Measurements from ENCODE around the gene AOPEP.
A peak's percentile ranks its signal among the peaks of the same experiment; 100 is the strongest.

AOPEP gene

DNA sequence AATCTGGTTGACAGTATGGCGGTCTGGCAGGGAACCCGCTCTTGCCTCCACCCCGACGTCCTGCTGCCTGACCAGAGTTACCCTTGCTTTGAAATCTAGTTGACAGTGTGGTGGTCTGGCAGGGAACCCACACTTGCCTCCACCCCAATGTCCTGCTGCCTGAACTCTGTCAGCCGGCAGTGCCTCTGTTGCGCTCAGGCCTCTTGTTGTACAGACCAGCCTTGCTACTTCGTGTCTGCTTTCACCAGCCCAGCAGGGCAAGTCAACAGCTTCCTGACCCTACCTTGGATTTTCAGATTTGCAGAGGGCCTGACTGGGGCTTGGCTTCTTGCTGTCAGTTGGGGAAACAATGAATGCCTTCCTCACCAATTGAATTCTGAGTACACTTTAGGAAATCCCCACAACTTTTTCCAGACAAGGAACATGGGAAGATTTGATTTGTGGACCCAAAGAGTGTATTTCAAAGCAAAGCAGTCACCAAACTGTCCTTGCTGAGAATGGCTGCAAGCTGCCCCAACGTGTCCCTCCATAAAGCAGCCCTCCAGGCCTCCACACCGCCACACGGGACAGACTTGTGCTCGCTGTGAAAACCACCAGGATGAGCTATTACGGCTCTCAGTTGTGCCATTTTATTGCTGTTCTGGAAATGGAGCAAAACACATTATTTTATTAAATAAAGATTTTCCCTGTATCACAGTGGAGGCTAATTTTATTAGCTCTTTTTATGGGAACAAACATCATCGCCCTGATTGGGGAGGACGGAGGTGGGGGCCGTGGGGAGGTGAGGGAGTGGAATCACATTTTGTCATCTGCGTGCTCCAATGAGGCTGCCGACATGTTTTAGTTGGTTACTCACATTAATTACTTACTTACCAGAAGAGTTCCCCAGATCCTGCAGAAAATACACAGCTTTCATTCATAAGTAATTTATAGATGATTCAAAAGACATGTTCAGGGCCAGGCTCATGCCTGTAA, 189.3 kb downstream of the AOPEP start:
- no peak for TF ChIP-seq CTCF (conservative IDR thresholded peaks at IDR 0.05; ENCODE audit: low read depth)
- ChIA-PET POLR2A (ENCODE audit: low non-redundant PET) (no interaction called here), CTCF (no interaction called here)
- H3K27ac ChIP-seq = peak overlapping the region; percentile 63
- no peak for DNase-seq (ENCODE audit: low spot score)

DNA sequence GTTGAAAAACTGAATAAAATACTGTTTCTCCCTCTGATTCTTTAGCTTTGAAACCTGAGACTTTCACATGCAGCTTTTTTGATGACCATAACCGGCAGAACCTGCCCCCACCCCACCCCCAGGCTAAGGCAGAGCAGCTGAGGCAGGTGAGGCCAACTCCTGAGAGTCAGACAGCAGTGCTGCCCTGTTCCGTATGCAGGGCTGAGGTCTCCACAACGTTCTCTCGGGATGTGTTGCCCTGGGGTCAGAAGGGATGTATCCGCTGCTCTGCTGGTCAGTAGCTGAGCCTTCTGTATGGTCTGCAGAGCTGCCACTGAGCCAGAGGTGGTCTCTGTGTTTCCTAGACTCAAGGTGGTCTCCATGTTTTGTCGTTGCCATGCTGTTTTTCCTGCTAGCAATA, 190.5 kb downstream of the AOPEP start:
- peak overlapping the region; percentile 63 for H3K27ac ChIP-seq
- no peak for TF ChIP-seq CTCF (conservative IDR thresholded peaks at IDR 0.05; ENCODE audit: low read depth)
- ChIA-PET POLR2A (ENCODE audit: low non-redundant PET) (no interaction called here), CTCF (interaction anchor here (0.7 kb wide), 1 partner anchor 37 kb away, joined by 3 read pairs; no protein-coding TSS in a partner anchor)
- peak; percentile 69 for DNase-seq (ENCODE audit: low spot score)

GRCh38 chr9:94918038-94918753, 191.7 kb downstream of the AOPEP start:
- POLR2A ChIA-PET (ENCODE audit: low non-redundant PET) = interaction anchor here (0.6 kb wide), 1 partner anchor 111 kb away, joined by 3 read pairs; no protein-coding TSS in a partner anchor
- CTCF ChIA-PET = interaction anchor here (0.6 to 1.1 kb wide), 3 partner anchors 10 to 1617 kb away, joined by 3 to 4 read pairs (median 3); no protein-coding TSS in a partner anchor
- TF ChIP-seq CTCF (conservative IDR thresholded peaks at IDR 0.05; ENCODE audit: low read depth) = no peak
- peak overlapping the region; percentile 13; the same call in 1 of the 2 replicates for H3K27ac ChIP-seq
- no peak for DNase-seq (ENCODE audit: low spot score)

GRCh38 chr9:94919376-94920098, 193.0 kb downstream of the AOPEP start:
- ChIA-PET CTCF (no interaction called here), POLR2A (ENCODE audit: low non-redundant PET) (no interaction called here)
- TF ChIP-seq CTCF (conservative IDR thresholded peaks at IDR 0.05; ENCODE audit: low read depth) = no peak
- DNase-seq (ENCODE audit: low spot score) = peak; percentile 61
- H3K27ac ChIP-seq = peak overlapping the region; percentile 96

DNA sequence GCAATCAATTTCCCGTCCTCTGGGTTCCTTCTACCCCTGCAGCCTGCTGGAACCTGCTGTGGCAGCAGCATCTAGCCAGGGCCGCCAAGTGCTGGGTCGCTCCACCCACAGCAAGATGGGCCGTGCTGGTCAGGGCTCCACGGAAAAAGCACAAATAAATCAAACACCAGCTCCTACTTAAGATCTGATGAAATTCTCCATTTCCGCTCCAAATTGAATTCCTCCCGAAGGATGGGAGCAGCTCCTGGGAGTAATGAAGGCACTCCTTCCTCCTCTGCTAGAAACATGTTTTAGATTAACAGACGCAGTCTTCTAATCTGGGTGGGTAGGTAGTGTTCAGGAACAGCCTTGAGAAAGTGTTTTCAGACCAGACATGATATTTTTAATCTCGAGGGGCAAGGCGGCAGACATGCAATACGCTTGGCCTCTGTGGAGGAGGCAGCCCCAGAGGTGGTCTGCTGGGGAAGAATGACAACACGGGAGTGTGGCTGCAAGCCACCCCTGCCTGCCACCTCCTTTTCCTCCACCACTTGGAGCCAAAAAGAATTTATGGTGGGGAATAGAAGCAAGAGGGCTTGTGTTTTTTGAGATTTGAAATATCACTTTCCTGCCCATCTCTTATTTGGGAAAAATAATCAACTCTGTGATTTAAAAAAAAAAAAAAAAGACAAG, 194.1 kb downstream of the AOPEP start:
- peak overlapping the region; percentile 96 for H3K27ac ChIP-seq
- TF ChIP-seq CTCF (conservative IDR thresholded peaks at IDR 0.05; ENCODE audit: low read depth) = no peak
- ChIA-PET CTCF (no interaction called here), POLR2A (ENCODE audit: low non-redundant PET) (no interaction called here)
- DNase-seq (ENCODE audit: low spot score) = no peak
